Stimulated activated CD4-positive, alpha-beta T cell treated with anti-CD3 and anti-CD28 coated beads, Interleukin-2, amount 100 ng/mL, for 24 hours (primary cell): ENCODE data around the gene SMARCE1.
"Not testable (repeated sequence)": the region's sequence is repeated elsewhere in the genome, so short reads cannot be mapped to it uniquely, and the experiment has no call there.

ENCODE experiments used
- DNase-seq, 2 donors: peaks; one replicate each; pipeline ENCODE4 v3.0.0-alpha.2; 2020

The SMARCE1 gene

GRCh38 chr17:40608061-40608581, 39.5 kb downstream of the SMARCE1 start:
- peak in 1 of 2 donors; percentile 34 for DNase-seq

GRCh38 chr17:40607641-40608040, 40.0 kb downstream of the SMARCE1 start:
- DNase-seq: peak in 1 of 2 donors; percentile 50

GRCh38 chr17:40606548-40607353, 40.9 kb downstream of the SMARCE1 start:
- DNase-seq: no peak

GRCh38 chr17:40605306-40605705, 42.3 kb downstream of the SMARCE1 start:
- peak; percentile 64 to 77 for DNase-seq

DNA sequence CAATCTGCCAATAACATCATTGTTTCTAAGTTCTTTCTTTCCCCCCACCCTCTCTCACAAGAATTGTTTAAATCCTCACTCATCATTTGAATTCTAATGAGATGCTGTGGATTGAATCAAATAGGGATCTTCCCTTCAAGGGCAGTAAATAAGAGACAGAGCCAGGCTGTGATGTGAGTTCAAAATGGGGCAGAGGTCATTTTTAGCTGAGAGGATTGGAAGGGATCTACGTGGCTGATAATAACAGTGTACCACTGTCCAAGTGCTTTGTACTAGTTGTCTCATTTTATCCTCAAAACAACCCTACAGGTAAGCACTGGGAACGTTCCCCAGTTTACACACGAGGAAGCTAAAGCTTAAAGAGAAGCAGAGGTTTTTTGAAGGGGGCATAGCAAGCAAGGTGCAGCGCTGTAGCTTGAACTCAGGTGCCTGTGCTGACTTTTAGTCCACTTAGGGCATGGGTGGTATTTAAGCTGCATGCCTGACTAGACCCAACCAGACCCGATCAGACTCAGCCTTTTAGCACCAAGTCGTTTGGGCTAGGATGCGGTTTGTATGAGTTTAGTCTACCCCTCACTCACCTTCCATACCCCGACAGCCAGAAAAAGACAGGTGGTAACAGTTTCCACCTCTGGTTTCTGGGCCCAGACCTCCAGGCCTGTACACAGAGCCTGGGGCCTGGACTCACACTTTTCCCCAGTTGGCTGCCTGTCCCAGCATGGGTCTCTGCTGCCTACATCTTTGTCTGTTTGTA, 43.1 kb downstream of the SMARCE1 start:
- peak in 1 of 2 donors; percentile 19 for DNase-seq

- DNase-seq: peak; percentile 76 to 82
These were observed 44.9 kb downstream of the SMARCE1 start for GRCh38 chr17:40602445-40603443.

DNA sequence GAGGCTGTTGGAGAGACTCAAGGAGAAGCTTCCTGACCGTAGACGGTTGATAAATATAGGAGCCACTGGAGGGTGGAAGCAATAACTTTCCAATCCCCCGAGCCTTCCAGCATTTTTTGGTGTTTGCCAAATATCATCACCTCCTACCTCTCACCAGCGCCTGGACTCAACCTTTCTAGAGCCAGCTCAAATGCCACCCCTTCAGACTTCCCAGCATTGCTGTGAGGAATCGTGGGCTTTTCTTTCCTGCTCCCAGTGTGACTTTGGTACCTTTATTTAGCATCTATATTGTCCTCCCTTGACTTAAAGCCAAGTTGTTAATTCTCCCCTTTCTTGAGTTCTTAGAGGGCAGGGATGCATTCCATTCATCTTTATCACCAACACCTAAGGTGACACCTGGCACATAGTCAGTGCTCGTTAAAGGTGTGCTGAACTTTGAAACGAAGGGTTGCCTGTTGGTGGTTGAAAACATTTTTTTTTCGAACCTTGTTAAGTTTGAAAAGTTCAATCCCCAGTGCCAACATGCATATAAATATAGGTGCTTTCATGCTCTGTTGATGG, 47.1 kb downstream of the SMARCE1 start:
- DNase-seq: no peak

GRCh38 chr17:40599468-40599763, 48.2 kb downstream of the SMARCE1 start:
- no peak for DNase-seq

GRCh38 chr17:40598619-40599467, 48.8 kb downstream of the SMARCE1 start:
- peak; percentile 84 to 87 for DNase-seq

- DNase-seq: no peak
These were observed 49.4 kb downstream of the SMARCE1 start for GRCh38 chr17:40598301-40598618.

DNA sequence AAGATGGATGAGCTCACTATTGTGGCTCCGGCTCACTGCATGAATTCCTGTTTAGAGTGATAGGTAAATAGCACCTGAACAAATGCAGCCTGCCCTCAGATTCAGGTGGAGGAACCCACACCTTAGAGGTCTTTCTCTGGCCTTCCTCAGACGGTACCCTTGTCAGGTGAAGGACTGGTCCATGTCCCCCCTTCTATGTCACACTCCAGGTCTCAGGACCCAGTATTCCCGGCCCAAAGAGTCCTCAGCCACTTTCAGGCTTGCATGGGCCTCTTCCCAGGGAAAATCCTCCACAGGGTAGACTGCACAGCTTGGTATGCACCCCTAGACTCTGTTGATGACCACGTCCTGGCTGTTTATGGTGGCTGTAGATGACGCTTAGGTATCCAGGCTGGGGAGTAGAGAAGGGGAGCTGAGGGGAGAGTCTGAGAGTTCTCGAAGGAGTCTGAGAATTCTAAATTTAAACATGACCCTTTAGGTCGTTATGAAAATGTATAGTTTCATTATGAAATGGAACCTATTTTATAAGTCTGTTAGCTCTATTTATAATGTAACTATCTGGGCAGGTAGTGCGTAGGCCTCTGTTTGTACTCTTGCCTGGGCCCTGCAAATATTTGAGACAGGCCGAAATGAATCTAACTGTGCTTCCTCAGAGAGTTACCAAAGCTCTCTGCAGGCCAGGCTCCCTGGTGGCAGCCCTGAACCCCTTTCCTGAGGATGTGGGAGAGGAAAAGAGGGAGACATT, 49.9 kb downstream of the SMARCE1 start:
- DNase-seq: no peak

- DNase-seq: no peak
These were observed 50.5 kb downstream of the SMARCE1 start for GRCh38 chr17:40597156-40597555.

DNA sequence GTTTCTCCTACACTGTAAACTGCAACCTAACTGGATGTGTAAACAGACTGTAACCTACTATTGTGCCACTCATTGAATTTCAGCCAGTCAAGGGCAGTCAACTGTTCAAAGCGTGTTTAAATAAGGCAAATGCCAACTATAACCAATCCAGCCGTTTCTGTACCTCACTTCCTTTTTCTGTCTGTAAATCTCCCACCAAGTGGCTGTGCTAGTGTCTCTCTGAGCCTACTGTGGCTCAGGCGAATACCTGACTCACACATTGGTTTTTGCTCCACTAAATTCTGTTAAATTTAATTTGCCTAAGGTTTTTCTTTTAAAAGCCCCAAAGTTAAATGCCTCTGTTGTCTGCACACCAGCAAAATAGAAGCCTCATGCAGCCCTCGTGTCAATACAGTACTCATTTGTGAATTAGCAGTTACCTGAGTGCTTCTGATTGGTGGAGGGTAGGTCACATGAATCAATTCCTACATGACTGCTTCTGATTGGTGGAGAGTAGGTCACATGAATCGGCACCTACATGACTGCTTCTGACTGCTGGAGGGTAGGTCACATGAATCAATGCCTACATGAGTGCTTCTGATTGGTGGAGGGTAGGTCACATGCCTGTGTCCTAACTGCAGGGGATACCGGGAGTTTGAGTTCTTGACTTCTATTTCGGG, 51.2 kb downstream of the SMARCE1 start:
- no peak for DNase-seq

GRCh38 chr17:40590742-40591141, 56.9 kb downstream of the SMARCE1 start:
- no peak for DNase-seq

GRCh38 chr17:40588552-40588951, 59.1 kb downstream of the SMARCE1 start:
- DNase-seq: no peak

- not testable (repeated sequence) for DNase-seq
These were observed 61.4 kb downstream of the SMARCE1 start for GRCh38 chr17:40586264-40586663.

DNA sequence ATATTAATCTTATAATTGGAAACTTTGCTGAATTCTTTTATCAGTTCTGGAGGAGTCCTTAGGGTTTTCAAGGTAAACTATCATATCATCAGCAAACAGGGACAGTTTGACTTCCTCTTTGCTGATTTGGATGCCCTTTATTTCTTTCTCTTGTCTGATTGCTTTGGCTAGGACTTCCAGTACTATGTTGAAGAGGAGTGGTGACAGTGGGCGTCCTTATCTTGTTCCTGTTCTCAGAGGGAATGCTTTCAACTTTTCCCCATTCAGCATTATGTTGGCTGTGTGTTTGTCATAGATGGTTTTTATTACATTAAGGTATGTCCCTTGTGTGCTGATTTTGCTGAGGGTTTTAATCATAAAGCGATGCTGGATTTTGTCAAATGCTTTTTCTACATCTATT, 62.7 kb downstream of the SMARCE1 start:
- DNase-seq: not testable (repeated sequence)

DNA sequence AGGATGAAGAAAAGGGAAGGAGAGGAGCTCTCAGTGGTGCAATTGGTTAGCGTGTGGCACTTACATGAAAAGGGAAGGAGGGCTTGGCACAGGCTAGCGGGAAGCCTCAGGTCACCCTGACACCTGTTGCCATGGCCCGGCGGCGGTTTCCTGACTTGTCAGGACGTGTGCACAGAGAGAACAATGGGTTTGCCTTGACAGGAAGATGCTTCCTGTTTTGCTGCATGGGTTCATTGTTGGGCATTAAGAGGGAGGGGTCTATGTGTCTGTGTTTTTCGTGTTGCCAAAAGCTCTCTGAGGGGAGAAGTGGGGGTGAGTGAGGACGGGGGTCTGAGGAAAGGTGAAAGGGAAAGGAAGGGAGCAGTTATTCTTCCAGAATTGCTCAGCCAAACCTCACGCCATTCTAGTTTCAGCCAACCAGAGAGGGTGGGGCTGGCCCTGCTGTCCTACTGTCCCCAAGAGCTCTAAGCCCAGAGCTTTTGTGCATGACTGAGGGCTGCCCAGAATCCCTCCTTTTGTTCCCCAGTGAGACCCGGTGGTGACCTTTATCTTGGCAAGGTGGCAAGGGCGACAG, 65.2 kb downstream of the SMARCE1 start:
- peak in 1 of 2 donors; percentile 59 for DNase-seq

GRCh38 chr17:40580140-40580539, 67.5 kb downstream of the SMARCE1 start:
- no peak for DNase-seq

- DNase-seq: no peak
These were observed 68.1 kb downstream of the SMARCE1 start for GRCh38 chr17:40579471-40579870.
